Measurements from ENCODE around the gene SCFD2.

Gene SCFD2

DNA sequence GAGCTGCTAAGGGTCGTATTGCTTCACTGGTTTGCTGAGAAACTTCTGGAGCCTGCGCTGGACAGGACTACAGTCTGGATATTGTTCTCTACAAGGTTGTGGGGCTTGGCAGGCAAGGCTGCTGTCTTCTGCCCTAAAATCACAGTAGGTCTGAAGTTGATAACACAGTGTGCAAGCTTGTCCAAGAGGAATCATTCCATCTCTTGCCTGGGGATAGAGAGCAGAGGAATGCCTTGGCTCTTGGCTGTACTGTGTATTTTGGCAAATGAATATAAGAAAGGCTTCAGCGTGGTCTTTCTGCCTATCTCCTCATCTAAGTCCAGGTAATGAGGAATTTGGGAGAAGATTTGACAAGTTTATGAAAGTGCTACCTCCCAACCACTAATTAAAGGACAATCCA, 513.1 kb downstream of the SCFD2 start:
- no peak overlapping the region for H3K4me3 ChIP-seq (ENCODE audit: control insufficient read depth, low read depth, low read length)
- TF ChIP-seq, protein P1, sequence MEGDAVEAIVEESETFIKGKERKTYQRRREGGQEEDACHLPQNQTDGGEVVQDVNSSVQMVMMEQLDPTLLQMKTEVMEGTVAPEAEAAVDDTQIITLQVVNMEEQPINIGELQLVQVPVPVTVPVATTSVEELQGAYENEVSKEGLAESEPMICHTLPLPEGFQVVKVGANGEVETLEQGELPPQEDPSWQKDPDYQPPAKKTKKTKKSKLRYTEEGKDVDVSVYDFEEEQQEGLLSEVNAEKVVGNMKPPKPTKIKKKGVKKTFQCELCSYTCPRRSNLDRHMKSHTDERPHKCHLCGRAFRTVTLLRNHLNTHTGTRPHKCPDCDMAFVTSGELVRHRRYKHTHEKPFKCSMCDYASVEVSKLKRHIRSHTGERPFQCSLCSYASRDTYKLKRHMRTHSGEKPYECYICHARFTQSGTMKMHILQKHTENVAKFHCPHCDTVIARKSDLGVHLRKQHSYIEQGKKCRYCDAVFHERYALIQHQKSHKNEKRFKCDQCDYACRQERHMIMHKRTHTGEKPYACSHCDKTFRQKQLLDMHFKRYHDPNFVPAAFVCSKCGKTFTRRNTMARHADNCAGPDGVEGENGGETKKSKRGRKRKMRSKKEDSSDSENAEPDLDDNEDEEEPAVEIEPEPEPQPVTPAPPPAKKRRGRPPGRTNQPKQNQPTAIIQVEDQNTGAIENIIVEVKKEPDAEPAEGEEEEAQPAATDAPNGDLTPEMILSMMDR (IDR thresholded peaks at IDR 0.05; ENCODE audit: control insufficient read depth, insufficient read depth, low read depth, low read length, missing control alignments): no peak
- no peak for DNase-seq (ENCODE audit: low read depth)

GRCh38 chr4:52852041-52852440, 513.8 kb downstream of the SCFD2 start:
- no peak overlapping the region for H3K4me3 ChIP-seq (ENCODE audit: control insufficient read depth, low read depth, low read length)
- DNase-seq (ENCODE audit: low read depth): no peak
- TF ChIP-seq, protein P1 (IDR thresholded peaks at IDR 0.05; ENCODE audit: control insufficient read depth, insufficient read depth, low read depth, low read length, missing control alignments): no peak

DNA sequence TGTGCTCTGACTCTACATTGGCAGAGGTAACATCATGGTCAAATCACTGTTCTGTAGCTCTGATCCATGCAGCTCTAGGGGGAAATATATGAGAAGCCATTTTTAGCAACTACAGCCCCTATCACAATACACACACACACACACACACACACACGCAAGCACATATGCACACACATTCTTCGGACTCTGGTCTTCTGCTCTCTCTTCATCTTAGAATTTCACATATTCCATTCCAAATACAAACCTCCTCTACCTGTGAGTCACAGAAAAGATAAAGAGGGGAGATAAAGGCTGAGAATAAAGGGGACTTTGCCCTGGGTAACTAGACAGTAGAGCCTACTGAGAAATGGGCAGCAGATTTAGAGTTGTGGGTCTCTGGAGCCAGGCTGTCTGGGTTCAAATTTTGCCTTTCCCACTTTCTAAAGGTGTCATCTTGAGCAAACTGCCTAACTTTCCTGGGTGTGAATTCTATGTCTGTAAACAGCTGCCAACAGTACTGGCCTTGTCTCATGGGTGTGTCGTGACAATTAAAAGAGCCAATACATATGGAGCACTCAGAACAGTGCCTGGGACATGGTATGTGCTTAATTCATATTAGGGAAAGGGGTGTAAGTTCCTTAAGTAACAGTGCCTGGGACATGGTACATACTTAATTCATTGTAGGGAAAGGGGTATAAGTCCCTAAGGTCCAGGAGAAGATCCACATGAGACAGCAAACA, 515.3 kb downstream of the SCFD2 start:
- TF ChIP-seq, protein P1 (IDR thresholded peaks at IDR 0.05; ENCODE audit: control insufficient read depth, insufficient read depth, low read depth, low read length, missing control alignments): no peak
- no peak overlapping the region for H3K4me3 ChIP-seq (ENCODE audit: control insufficient read depth, low read depth, low read length)
- DNase-seq (ENCODE audit: low read depth): no peak

- TF ChIP-seq, protein P1 (IDR thresholded peaks at IDR 0.05; ENCODE audit: control insufficient read depth, insufficient read depth, low read depth, low read length, missing control alignments): no peak
- H3K4me3 ChIP-seq (ENCODE audit: control insufficient read depth, low read depth, low read length): no peak overlapping the region
- DNase-seq (ENCODE audit: low read depth): no peak
Measured at GRCh38 chr4:52848254-52848653, 517.6 kb downstream of the SCFD2 start.

DNA sequence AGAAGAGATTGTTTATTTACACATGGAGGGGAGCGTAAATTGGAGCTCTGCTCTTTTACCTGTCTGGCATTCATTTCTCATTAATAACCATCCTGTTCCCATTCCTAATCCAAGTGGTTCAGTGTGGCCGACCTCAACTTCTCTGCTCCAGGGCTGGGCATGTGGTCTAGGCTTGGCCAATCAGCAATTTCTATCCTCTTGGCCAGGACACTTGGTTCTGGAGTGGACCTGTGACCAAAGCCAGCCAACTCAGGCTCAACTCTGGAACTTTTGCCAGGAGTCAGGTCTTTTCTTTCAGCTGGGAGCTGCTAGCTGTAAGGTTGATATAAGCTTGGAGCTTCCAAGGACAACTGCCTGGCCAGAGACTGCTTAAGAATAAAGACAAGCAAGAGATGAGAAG, 519.4 kb downstream of the SCFD2 start:
- TF ChIP-seq, protein P1 (IDR thresholded peaks at IDR 0.05; ENCODE audit: control insufficient read depth, insufficient read depth, low read depth, low read length, missing control alignments): no peak
- no peak overlapping the region for H3K4me3 ChIP-seq (ENCODE audit: control insufficient read depth, low read depth, low read length)
- DNase-seq (ENCODE audit: low read depth): no peak

- no peak overlapping the region for H3K4me3 ChIP-seq (ENCODE audit: control insufficient read depth, low read depth, low read length)
- TF ChIP-seq, protein P1 (IDR thresholded peaks at IDR 0.05; ENCODE audit: control insufficient read depth, insufficient read depth, low read depth, low read length, missing control alignments): no peak
- no peak for DNase-seq (ENCODE audit: low read depth)
Measured at GRCh38 chr4:52844596-52844995, 521.3 kb downstream of the SCFD2 start.
